HEK293 (cell line): ENCODE measurements around the gene SUMF1.

Source experiments
- CTCF ChIA-PET: fragments of 350-600 bp; formaldehyde crosslinking; extraction: SDS; loops from one replicate; lab custom pipeline; 2021; ENCODE audit warnings: antibody characterized with exemption; lab: Yijun Ruan, JAX
- POLR2A ChIA-PET: fragments of 300-600 bp; formaldehyde crosslinking; extraction: SDS; loops from one replicate; lab custom pipeline; 2020; ENCODE audit warnings: antibody characterized with exemption, inconsistent platforms; lab: Yijun Ruan, JAX
- H3K27ac ChIP-seq: fragments of 200-500 bp; sonication (Bioruptor generic); 2 replicates; pipeline ENCODE4 v1.5.1; 2014; ENCODE audit warnings: low read depth, low read length, control low read depth, inconsistent platforms; ENCODE audit errors: extremely low read depth
- H3K36me3 ChIP-seq, 2 experiments: fragments of 200-500 bp in 1 of 2; sonication (Bioruptor generic) in 1 of 2; 1 replicate in 1 of 2; 2 replicates in 1 of 2; pipeline ENCODE4 v1.5.1; 2014 to 2017; ENCODE audit warnings: inconsistent platforms in 2 of 2, low read length in 2 of 2; ENCODE audit not compliant: control insufficient read depth in 2 of 2, insufficient read depth in 1 of 2
- H3K4me1 ChIP-seq: fragments of 200-500 bp; sonication (Bioruptor generic); 2 replicates; pipeline ENCODE4 v1.5.1; 2014; ENCODE audit warnings: mild to moderate bottlenecking, low read length, inconsistent platforms; ENCODE audit not compliant: control insufficient read depth, insufficient read depth
- H3K4me3 ChIP-seq: 2 replicates; pipeline ENCODE4 v1.5.1; 2011; ENCODE audit warnings: low read depth, mild to moderate bottlenecking, control low read depth, low read length, moderate library complexity
- H3K9me3 ChIP-seq: fragments of 200-500 bp; sonication (Bioruptor generic); 2 replicates; pipeline ENCODE4 v1.5.1; 2014; ENCODE audit warnings: low read depth, low read length, inconsistent platforms; ENCODE audit not compliant: control insufficient read depth, insufficient read depth
- ELK4 ChIP-seq: IDR thresholded peaks from 2 replicates; pipeline ENCODE4 v1.6.1; 2011; ENCODE audit warnings: mild to moderate bottlenecking, low read depth, low read length, borderline replicate concordance
- GLIS2 ChIP-seq: fragments of 450-650 bp; formaldehyde crosslinking; IDR thresholded peaks from 2 replicates; pipeline ENCODE4 v1.5.1; 2016; ENCODE audit warnings: missing biosample characterization, missing genetic modification characterization
- HOXA7 ChIP-seq: sonication (generic); formaldehyde crosslinking; IDR thresholded peaks from 2 replicates; pipeline ENCODE4 v1.8.1; 2022; ENCODE audit warnings: missing genetic modification reagents, borderline replicate concordance
- HOXC10 ChIP-seq: sonication (generic); formaldehyde crosslinking; IDR thresholded peaks from 2 replicates; pipeline ENCODE4 v1.8.1; 2023; ENCODE audit warnings: mild to moderate bottlenecking, missing genetic modification reagents
- IKZF3 ChIP-seq: fragments of 450-650 bp; IDR thresholded peaks from 2 replicates; pipeline ENCODE4 v1.5.0; 2018; ENCODE audit warnings: missing biosample characterization, mild to moderate bottlenecking, missing genetic modification characterization, moderate library complexity
- PATZ1 ChIP-seq: fragments of 450-650 bp; formaldehyde crosslinking; IDR thresholded peaks from 2 replicates; pipeline ENCODE4 v1.5.1; 2016; ENCODE audit warnings: missing biosample characterization, missing genetic modification characterization
- PRDM6 ChIP-seq: fragments of 450-650 bp; formaldehyde crosslinking; IDR thresholded peaks from 2 replicates; pipeline ENCODE4 v1.5.1; 2017; ENCODE audit warnings: missing biosample characterization, missing genetic modification characterization
- WT1 ChIP-seq: fragments of 450-650 bp; formaldehyde crosslinking; IDR thresholded peaks from 2 replicates; pipeline ENCODE4 v1.5.1; 2016; ENCODE audit warnings: missing biosample characterization, missing genetic modification characterization
- ZBTB48 ChIP-seq: fragments of 450-650 bp; formaldehyde crosslinking; IDR thresholded peaks from 2 replicates; pipeline ENCODE4 v1.5.1; 2016; ENCODE audit warnings: missing biosample characterization, missing genetic modification characterization
- ZBTB6 ChIP-seq: fragments of 450-650 bp; formaldehyde crosslinking; IDR thresholded peaks from 2 replicates; pipeline ENCODE4 v1.5.1; 2017; ENCODE audit warnings: missing biosample characterization, missing genetic modification characterization
- ZFP41 ChIP-seq: fragments of 450-650 bp; formaldehyde crosslinking; IDR thresholded peaks from 2 replicates; pipeline ENCODE4 v1.5.1; 2016; ENCODE audit warnings: missing biosample characterization, missing genetic modification characterization, borderline replicate concordance
- ZNF112 ChIP-seq: fragments of 450-650 bp; formaldehyde crosslinking; IDR thresholded peaks from 2 replicates; pipeline ENCODE4 v1.5.0; 2017; ENCODE audit warnings: missing biosample characterization, missing genetic modification characterization
- ZNF155 ChIP-seq: fragments of 450-650 bp; formaldehyde crosslinking; IDR thresholded peaks from 2 replicates; pipeline ENCODE4 v1.5.1; 2016; ENCODE audit warnings: missing biosample characterization, missing genetic modification characterization
- ZNF202 ChIP-seq: fragments of 450-650 bp; formaldehyde crosslinking; IDR thresholded peaks from 2 replicates; pipeline ENCODE4 v1.5.1; 2016; ENCODE audit warnings: missing biosample characterization, missing genetic modification characterization, borderline replicate concordance
- ZNF221 ChIP-seq: fragments of 450-650 bp; formaldehyde crosslinking; IDR thresholded peaks from 2 replicates; pipeline ENCODE4 v1.5.1; 2017; ENCODE audit warnings: missing biosample characterization, missing genetic modification characterization, borderline replicate concordance
- ZNF266 ChIP-seq: fragments of 450-650 bp; formaldehyde crosslinking; IDR thresholded peaks from 2 replicates; pipeline ENCODE4 v1.5.1; 2016; ENCODE audit warnings: missing biosample characterization, missing genetic modification characterization, low read depth
- ZNF292 ChIP-seq: fragments of 450-650 bp; formaldehyde crosslinking; IDR thresholded peaks from 2 replicates; pipeline ENCODE4 v1.5.1; 2016; ENCODE audit warnings: low read depth, missing biosample characterization, missing genetic modification characterization, borderline replicate concordance
- ZNF324 ChIP-seq: fragments of 450-650 bp; formaldehyde crosslinking; IDR thresholded peaks from 2 replicates; pipeline ENCODE4 v1.5.1; 2016; ENCODE audit warnings: missing biosample characterization, missing genetic modification characterization
- ZNF394 ChIP-seq: fragments of 450-650 bp; formaldehyde crosslinking; IDR thresholded peaks from 2 replicates; pipeline ENCODE4 v1.5.1; 2016; ENCODE audit warnings: missing biosample characterization, missing genetic modification characterization, mild to moderate bottlenecking, moderate library complexity, borderline replicate concordance
- ZNF398 ChIP-seq: fragments of 450-650 bp; formaldehyde crosslinking; IDR thresholded peaks from 2 replicates; pipeline ENCODE4 v1.5.1; 2017; ENCODE audit warnings: missing biosample characterization, missing genetic modification characterization
- ZNF433 ChIP-seq: fragments of 450-650 bp; formaldehyde crosslinking; IDR thresholded peaks from 2 replicates; pipeline ENCODE4 v1.5.1; 2016; ENCODE audit warnings: missing biosample characterization, missing genetic modification characterization, low read depth
- ZNF514 ChIP-seq: fragments of 450-650 bp; formaldehyde crosslinking; IDR thresholded peaks from 2 replicates; pipeline ENCODE4 v1.5.1; 2016; ENCODE audit warnings: missing biosample characterization, missing genetic modification characterization
- ZNF530 ChIP-seq: fragments of 450-650 bp; formaldehyde crosslinking; IDR thresholded peaks from 2 replicates; pipeline ENCODE4 v1.5.1; 2016; ENCODE audit warnings: low read depth, missing biosample characterization, missing genetic modification characterization
- ZNF549 ChIP-seq: fragments of 450-650 bp; IDR thresholded peaks from 2 replicates; pipeline ENCODE4 v1.5.1; 2018; ENCODE audit warnings: missing biosample characterization, missing genetic modification characterization, mild to moderate bottlenecking, inconsistent platforms, moderate library complexity
- ZNF580 ChIP-seq: fragments of 450-650 bp; formaldehyde crosslinking; IDR thresholded peaks from 2 replicates; pipeline ENCODE4 v1.5.1; 2016; ENCODE audit warnings: missing biosample characterization, missing genetic modification characterization
- ZNF624 ChIP-seq: fragments of 450-650 bp; formaldehyde crosslinking; IDR thresholded peaks from 2 replicates; pipeline ENCODE4 v1.5.1; 2017; ENCODE audit warnings: missing biosample characterization, missing genetic modification characterization
- ZNF626 ChIP-seq: fragments of 450-650 bp; sonication (Bioruptor Pico); formaldehyde crosslinking; IDR thresholded peaks from 2 replicates; pipeline ENCODE4 v1.5.1; 2018; ENCODE audit warnings: missing biosample characterization, missing genetic modification characterization, inconsistent platforms
- ZNF629 ChIP-seq: fragments of 450-650 bp; formaldehyde crosslinking; IDR thresholded peaks from 2 replicates; pipeline ENCODE4 v1.5.1; 2017; ENCODE audit warnings: missing biosample characterization, missing genetic modification characterization
- ZNF660 ChIP-seq: fragments of 450-650 bp; IDR thresholded peaks from 2 replicates; pipeline ENCODE4 v1.5.1; 2018; ENCODE audit warnings: missing biosample characterization, mild to moderate bottlenecking, missing genetic modification characterization
- ZNF664 ChIP-seq: fragments of 450-650 bp; formaldehyde crosslinking; IDR thresholded peaks from 2 replicates; pipeline ENCODE4 v1.5.1; 2016; ENCODE audit warnings: missing biosample characterization, missing genetic modification characterization

Gene SUMF1

GRCh38 chr3:4497005-4497692 is 30.1 kb upstream of the SUMF1 start:
- H3K4me3 ChIP-seq: no peak overlapping the region

GRCh38 chr3:4496087-4496452 is 29.0 kb upstream of the SUMF1 start:
- Histone ChIP-seq H3K27ac (no peak overlapping the region), H3K4me3 (no peak overlapping the region), H3K4me1 (peaks cover 13% of the 10 kb centered on the region), H3K36me3 (peaks cover 0 to 3% of the 10 kb centered on the region in 2 experiments; a peak in 2 of 3 replicates), H3K9me3 (no peaks in the 10 kb centered on the region)
- POLR2A ChIA-PET: interaction anchor here (0.7 to 1.0 kb wide), 2 partner anchors 15 to 23 kb away, joined by 3 read pairs; no protein-coding TSS in a partner anchor
- CTCF ChIA-PET: interaction anchor here (1.6 kb wide), 1 partner anchor 137 kb away, joined by 9 read pairs; no protein-coding TSS in a partner anchor
- no peak for TF ChIP-seq HOXC10
- no peak for TF ChIP-seq ZNF398 (tag by site-specific recombination)
- no peak for TF ChIP-seq ZNF626 (tag by site-specific recombination)
- no peak for TF ChIP-seq ZNF549 (tag by site-specific recombination)
- TF ChIP-seq ZNF155 (tag by site-specific recombination): no peak
- no peak for TF ChIP-seq ZNF660 (tag by site-specific recombination)
- no peak for TF ChIP-seq ZNF221 (tag by site-specific recombination)
- TF ChIP-seq ZNF514: no peak
- no peak for TF ChIP-seq PATZ1
- TF ChIP-seq HOXA7 (CRISPR knock-in tag): no peak
- TF ChIP-seq ZNF292: no peak
- no peak for TF ChIP-seq ELK4
- TF ChIP-seq ZFP41: no peak

More at GRCh38 chr3:4497005-4497692, 30.1 kb upstream of the SUMF1 start:
- POLR2A ChIA-PET: interaction anchor here (1.0 kb wide), 1 partner anchor 24 kb away, joined by 3 read pairs; no protein-coding TSS in a partner anchor
- no peaks in the 10 kb centered on the region for H3K9me3 ChIP-seq
- TF ChIP-seq WT1 (tag by site-specific recombination) (peak; percentile 84), ZNF266 (tag by site-specific recombination) (no peak), GLIS2 (no peak), PRDM6 (peak; percentile 60), ZNF112 (tag by site-specific recombination) (no peak), ZNF202 (no peak), ZNF580 (tag by site-specific recombination) (no peak), ZNF624 (no peak), ZNF530 (no peak), ZBTB6 (tag by site-specific recombination) (no peak), IKZF3 (no peak), ZNF324 (tag by site-specific recombination) (no peak), ZBTB48 (tag by site-specific recombination) (no peak), ZNF664 (tag by site-specific recombination) (peak; percentile 42; the same call in 1 of the 2 replicates), ZNF433 (no peak), ZNF629 (tag by site-specific recombination) (no peak), ZNF394 (tag by site-specific recombination) (no peak)
- CTCF ChIA-PET: no interaction called here
- no peak overlapping the region for H3K27ac ChIP-seq
- H3K36me3 ChIP-seq: peaks cover 0 to 3% of the 10 kb centered on the region in 2 experiments; a peak in 2 of 3 replicates
- peaks cover 13% of the 10 kb centered on the region for H3K4me1 ChIP-seq
